K562 treated with DMSO at 1 percent for 12 hours (cell line): Measurements from ENCODE around the gene EAPP. TPM values are rescaled to one million over a fixed set of nuclear protein-coding genes. Genes with fewer than 3 reads are reported as not detected.

Experiments used
- total RNA-seq: library from RNA; unstranded; fragments of 300-600 nt; gene quantifications from 2 replicates; pipeline ENCODE4 v1.2.3, GENCODE V29; 2022; ENCODE audit not compliant: insufficient read depth

EAPP gene, protein sequence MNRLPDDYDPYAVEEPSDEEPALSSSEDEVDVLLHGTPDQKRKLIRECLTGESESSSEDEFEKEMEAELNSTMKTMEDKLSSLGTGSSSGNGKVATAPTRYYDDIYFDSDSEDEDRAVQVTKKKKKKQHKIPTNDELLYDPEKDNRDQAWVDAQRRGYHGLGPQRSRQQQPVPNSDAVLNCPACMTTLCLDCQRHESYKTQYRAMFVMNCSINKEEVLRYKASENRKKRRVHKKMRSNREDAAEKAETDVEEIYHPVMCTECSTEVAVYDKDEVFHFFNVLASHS
- total RNA-seq, result 18.3 and 25.5 TPM in 2 replicates

DNA sequence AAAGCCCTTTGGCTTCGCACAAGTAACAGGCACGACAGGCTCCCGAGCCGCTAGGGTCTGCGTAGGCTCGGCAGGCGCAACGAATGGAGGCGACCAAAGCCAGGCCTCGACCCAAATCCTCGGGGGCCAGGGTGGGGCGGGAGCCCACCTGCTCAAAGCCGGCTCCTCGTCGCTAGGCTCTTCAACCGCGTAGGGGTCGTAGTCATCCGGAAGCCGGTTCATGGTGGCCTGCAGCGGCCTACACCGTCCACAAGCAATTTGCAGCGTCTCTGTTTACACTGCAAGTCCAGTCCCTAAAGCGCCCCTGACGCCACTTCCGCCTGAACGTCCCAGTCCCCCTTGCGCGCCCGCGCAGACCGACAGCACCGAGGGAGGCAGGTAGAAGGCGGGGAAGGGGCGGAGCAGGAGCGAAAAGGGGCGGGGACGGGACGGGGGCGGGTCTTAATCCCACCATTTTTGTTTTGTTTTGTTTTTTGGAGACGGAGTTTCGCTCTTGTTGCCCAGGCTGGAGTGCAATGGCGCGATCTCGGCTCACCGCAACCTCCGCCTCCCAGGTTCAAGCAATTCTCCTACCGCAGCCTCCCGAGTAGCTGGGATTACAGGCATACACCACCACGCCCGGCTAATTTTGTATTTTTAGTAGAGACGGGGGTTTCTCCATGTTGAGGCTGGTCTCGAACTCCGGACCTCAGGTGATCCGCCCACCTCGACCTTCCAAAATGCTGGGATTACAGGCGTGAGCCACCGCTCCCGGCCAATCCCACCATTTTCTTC lies at the start of gene EAPP:
TSS of gene EAPP (minus strand) at position 295 of the 774 bp plus-strand sequence. CDS start at position 222, 73 bp downstream.

Other genes with a start within 250 kb of the EAPP start
- gene SPTSSA, start 77.5 kb downstream of the EAPP start, total RNA-seq, result 13.4 and 21.8 TPM in 2 replicates
- gene SNX6, start 90.4 kb upstream of the EAPP start, total RNA-seq, result 25.0 and 34.6 TPM in 2 replicates
- gene CFL2, start 174.9 kb upstream of the EAPP start, total RNA-seq, result 2.3 and 9.0 TPM in 2 replicates